Gastroesophageal sphincter (tissue), 4 donors: ENCODE measurements around the gene PRLHR. TPM values are rescaled to one million over a fixed set of nuclear protein-coding genes. Genes with fewer than 3 reads are reported as not detected.

Experiments used
- ATAC-seq: fragments of 150-250 bp; one replicate; pipeline ENCODE4 v1.9.1; 2016; ENCODE audit warnings: mild to moderate bottlenecking, moderate library complexity
- H3K27ac ChIP-seq, 4 donors: fragments of 200-600 bp; sonication (generic) in 3 of 4; 1 replicate in 3 of 4; 2 replicates in 1 of 4; pipeline ENCODE4 v1.5.1; 2016 to 2019
- H3K27me3 ChIP-seq: fragments of 200-600 bp; sonication (generic); one replicate; pipeline ENCODE4 v1.5.1; 2019
- H3K36me3 ChIP-seq, 2 donors: fragments of 200-600 bp; sonication (generic); one replicate each; pipeline ENCODE4 v1.5.1; 2019; ENCODE audit warnings: control low read depth in 1 of 2
- H3K4me1 ChIP-seq, 3 donors: fragments of 200-600 bp; sonication (generic); 1 replicate in 2 of 3; 2 replicates in 1 of 3; pipeline ENCODE4 v1.5.1; 2016 to 2019; ENCODE audit warnings: control low read depth in 2 of 3
- H3K4me3 ChIP-seq, 2 donors: fragments of 200-600 bp; sonication (generic); one replicate each; pipeline ENCODE4 v1.5.1; 2019; ENCODE audit warnings: mild to moderate bottlenecking in 1 of 2, moderate library complexity in 1 of 2
- H3K9me3 ChIP-seq, 3 donors: fragments of 200-600 bp; sonication (generic); one replicate each; pipeline ENCODE4 v1.5.1; 2017 to 2019; ENCODE audit warnings: control low read depth in 2 of 3
- CTCF ChIP-seq, 4 experiments: fragments of 200-600 bp in 2 of 4; fragments of 450-650 bp in 2 of 4; sonication (generic) in 1 of 4; IDR thresholded peaks; one replicate each; pipeline ENCODE4 v1.5.1; 2017 to 2019; ENCODE audit warnings: antibody characterized with exemption in 4 of 4, mild to moderate bottlenecking in 2 of 4, moderate library complexity in 2 of 4
- EP300 ChIP-seq: sonication (generic); formaldehyde crosslinking; IDR thresholded peaks from one replicate; pipeline ENCODE4 v1.6.1; 2017; ENCODE audit warnings: antibody characterized with exemption, mild to moderate bottlenecking
- POLR2A ChIP-seq, 2 donors: fragments of 450-650 bp; IDR thresholded peaks; one replicate each; pipeline ENCODE4 v1.6.1; 2017; ENCODE audit warnings: antibody characterized with exemption in 2 of 2, mild to moderate bottlenecking in 2 of 2, moderate library complexity in 1 of 2
- POLR2AphosphoS5 ChIP-seq: sonication (generic); formaldehyde crosslinking; IDR thresholded peaks from one replicate; pipeline ENCODE4 v1.6.1; 2017; ENCODE audit warnings: antibody characterized with exemption
- WGBS, 2 donors: methylation state at CpG; one replicate each; pipeline ENCODE4 v1.1.5; 2018; ENCODE audit warnings: low coverage in 1 of 2; 5-methylcytosine and 5-hydroxymethylcytosine counted together
- total RNA-seq, 4 donors: library from RNA; depleted of rRNA; stranded (reverse); fragments of >200 nt; gene quantifications; one replicate each; pipeline ENCODE4 v1.1.0, GENCODE V29; 2016

PRLHR gene
- total RNA-seq, 4 donors from 2014 or later, result 0.12 to 0.35 (median 0.13) TPM; not detected in 1

GRCh38 chr10:118551535-118552100, 43.8 kb downstream of the PRLHR start:
- no peak for ATAC-seq
- 42 to 64% methylated on average over 5 to 8 of the region's 10 CpGs for WGBS, 2 donors
- no peaks in the 10 kb centered on the region for H3K27me3 ChIP-seq
- H3K36me3 ChIP-seq, result no peaks in the 10 kb centered on the region
- H3K4me3 ChIP-seq, result no peak overlapping the region
- H3K27ac ChIP-seq, result no peak overlapping the region
- no peaks in the 10 kb centered on the region for H3K4me1 ChIP-seq
- no peak for TF ChIP-seq EP300
- no peak for TF ChIP-seq POLR2A (IDR thresholded peaks at IDR 0.05)
- no peak for TF ChIP-seq CTCF (IDR thresholded peaks at IDR 0.05)
- no peak for TF ChIP-seq POLR2AphosphoS5
- no peaks in the 10 kb centered on the region for H3K9me3 ChIP-seq

- no peak for ATAC-seq
- Histone ChIP-seq H3K9me3 (no peaks in the 10 kb centered on the region), H3K36me3 (no peaks in the 10 kb centered on the region), H3K27ac (no peak overlapping the region), H3K4me1 (no peaks in the 10 kb centered on the region), H3K4me3 (no peak overlapping the region), H3K27me3 (peaks cover 28% of the 10 kb centered on the region)
- TF ChIP-seq CTCF (IDR thresholded peaks at IDR 0.05), result no peak
- no peak for TF ChIP-seq EP300
- TF ChIP-seq POLR2AphosphoS5, result no peak
- TF ChIP-seq POLR2A (IDR thresholded peaks at IDR 0.05), result no peak
- WGBS, 2 donors, result 85 to 90% methylated on average over 4 to 5 of the region's 5 CpGs
Observed at GRCh38 chr10:118547282-118547681, 48.2 kb downstream of the PRLHR start.

GRCh38 chr10:118546479-118546878, 49.0 kb downstream of the PRLHR start:
- Histone ChIP-seq H3K9me3 (no peaks in the 10 kb centered on the region), H3K4me3 (no peak overlapping the region), H3K27me3 (peaks cover 32% of the 10 kb centered on the region), H3K36me3 (no peaks in the 10 kb centered on the region), H3K4me1 (no peaks in the 10 kb centered on the region), H3K27ac (no peak overlapping the region)
- WGBS, 2 donors, result 47 to 67% methylated on average over 1 to 2 of the region's 2 CpGs
- no peak for TF ChIP-seq EP300
- no peak for TF ChIP-seq POLR2AphosphoS5
- no peak for TF ChIP-seq CTCF (IDR thresholded peaks at IDR 0.05)
- no peak for TF ChIP-seq POLR2A (IDR thresholded peaks at IDR 0.05)
- ATAC-seq, result no peak

GRCh38 chr10:118545381-118545780, 50.1 kb downstream of the PRLHR start:
- no peaks in the 10 kb centered on the region for H3K9me3 ChIP-seq
- no peaks in the 10 kb centered on the region for H3K4me1 ChIP-seq
- H3K27ac ChIP-seq, result no peak overlapping the region
- no peak overlapping the region for H3K4me3 ChIP-seq
- TF ChIP-seq POLR2AphosphoS5 (no peak), EP300 (no peak), CTCF (IDR thresholded peaks at IDR 0.05) (no peak), POLR2A (IDR thresholded peaks at IDR 0.05) (no peak)
- ATAC-seq, result no peak
- peaks cover 37% of the 10 kb centered on the region for H3K27me3 ChIP-seq
- no CpG with 5 or more reads among the region's 1 CpG for WGBS, 2 donors
- no peaks in the 10 kb centered on the region for H3K36me3 ChIP-seq

- peaks cover 37% of the 10 kb centered on the region for H3K27me3 ChIP-seq
- no peaks in the 10 kb centered on the region for H3K4me1 ChIP-seq
- no peak overlapping the region for H3K27ac ChIP-seq
- TF ChIP-seq POLR2AphosphoS5 (no peak), EP300 (no peak), POLR2A (IDR thresholded peaks at IDR 0.05) (no peak), CTCF (IDR thresholded peaks at IDR 0.05) (no peak)
- H3K36me3 ChIP-seq, result no peaks in the 10 kb centered on the region
- 75 to 89% methylated on average over 2 to 3 of the region's 4 CpGs for WGBS, 2 donors
- no peaks in the 10 kb centered on the region for H3K9me3 ChIP-seq
- H3K4me3 ChIP-seq, result no peak overlapping the region
- ATAC-seq, result no peak
Observed at GRCh38 chr10:118544401-118544948, 51.0 kb downstream of the PRLHR start.
